IPS-18a (cell line): ENCODE results near the gene NOL4L.

Experiments used
- H3K27ac ChIP-seq: one replicate; pipeline ENCODE4 v1.5.1; 2013; ENCODE audit warnings: low read length
- H3K27me3 ChIP-seq: one replicate; pipeline ENCODE4 v1.6.1; 2013; ENCODE audit warnings: mild to moderate bottlenecking, low read length; ENCODE audit not compliant: control insufficient read depth, insufficient read depth
- H3K36me3 ChIP-seq: one replicate; pipeline ENCODE4 v1.6.1; 2013; ENCODE audit warnings: low read depth, low read length; ENCODE audit not compliant: control insufficient read depth
- H3K4me1 ChIP-seq: one replicate; pipeline ENCODE4 v1.6.1; 2013; ENCODE audit warnings: low read depth, low read length; ENCODE audit not compliant: control insufficient read depth
- H3K4me3 ChIP-seq: one replicate; pipeline ENCODE4 v1.5.1; 2013; ENCODE audit warnings: low read length
- H3K9ac ChIP-seq: one replicate; pipeline ENCODE4 v1.6.1; 2013; ENCODE audit warnings: mild to moderate bottlenecking, low read length, moderate library complexity
- H3K9me3 ChIP-seq: one replicate; pipeline ENCODE4 v1.6.1; 2013; ENCODE audit warnings: low read depth, low read length; ENCODE audit not compliant: control insufficient read depth

The NOL4L gene

DNA sequence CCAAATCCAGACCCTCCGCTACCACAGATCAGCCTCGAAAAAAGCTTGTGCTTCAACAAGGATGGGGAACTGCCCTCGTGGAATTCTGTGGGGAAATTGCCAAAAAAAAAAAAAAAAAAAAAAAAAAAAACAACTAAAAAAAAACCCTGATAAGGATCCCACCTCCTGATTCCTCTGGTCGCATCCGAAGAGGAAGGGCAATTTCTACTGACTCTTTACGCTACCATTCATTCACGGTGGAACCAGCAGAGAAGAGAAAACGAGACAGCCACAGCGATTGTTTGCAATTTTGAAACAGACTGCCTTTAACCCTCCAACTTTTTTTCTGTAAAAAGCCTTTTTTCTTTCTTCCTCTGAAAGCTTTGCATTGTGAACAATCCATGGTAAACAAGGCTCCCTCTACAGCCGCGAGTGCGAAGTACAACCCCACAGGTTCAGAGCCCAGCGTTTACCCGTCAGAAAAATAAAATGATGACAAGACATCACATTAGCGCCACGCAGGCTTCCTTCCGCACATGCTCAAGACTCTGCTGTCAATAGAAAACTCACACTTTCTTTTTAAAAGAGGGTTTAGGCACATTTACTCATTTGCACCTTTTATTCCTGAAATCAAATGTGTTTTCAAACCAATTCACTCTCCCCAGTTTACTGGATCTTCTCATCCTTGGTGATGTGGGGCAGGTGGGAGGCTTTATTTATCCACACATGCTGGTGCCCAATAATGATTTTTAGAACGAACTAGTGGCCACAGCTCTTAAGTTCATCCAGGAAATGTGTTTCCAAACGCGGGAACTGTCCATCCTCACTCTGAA lies 100.0 kb downstream of the NOL4L start:
- H3K9ac ChIP-seq, result peak overlapping the region; percentile 94
- peak overlapping the region; percentile 79 for H3K4me3 ChIP-seq
- peaks cover 10% of the 10 kb centered on the region for H3K27me3 ChIP-seq
- H3K36me3 ChIP-seq, result no peaks in the 10 kb centered on the region
- peaks cover 13% of the 10 kb centered on the region for H3K4me1 ChIP-seq
- H3K27ac ChIP-seq, result peak overlapping the region; percentile 18
- H3K9me3 ChIP-seq, result no peaks in the 10 kb centered on the region

DNA sequence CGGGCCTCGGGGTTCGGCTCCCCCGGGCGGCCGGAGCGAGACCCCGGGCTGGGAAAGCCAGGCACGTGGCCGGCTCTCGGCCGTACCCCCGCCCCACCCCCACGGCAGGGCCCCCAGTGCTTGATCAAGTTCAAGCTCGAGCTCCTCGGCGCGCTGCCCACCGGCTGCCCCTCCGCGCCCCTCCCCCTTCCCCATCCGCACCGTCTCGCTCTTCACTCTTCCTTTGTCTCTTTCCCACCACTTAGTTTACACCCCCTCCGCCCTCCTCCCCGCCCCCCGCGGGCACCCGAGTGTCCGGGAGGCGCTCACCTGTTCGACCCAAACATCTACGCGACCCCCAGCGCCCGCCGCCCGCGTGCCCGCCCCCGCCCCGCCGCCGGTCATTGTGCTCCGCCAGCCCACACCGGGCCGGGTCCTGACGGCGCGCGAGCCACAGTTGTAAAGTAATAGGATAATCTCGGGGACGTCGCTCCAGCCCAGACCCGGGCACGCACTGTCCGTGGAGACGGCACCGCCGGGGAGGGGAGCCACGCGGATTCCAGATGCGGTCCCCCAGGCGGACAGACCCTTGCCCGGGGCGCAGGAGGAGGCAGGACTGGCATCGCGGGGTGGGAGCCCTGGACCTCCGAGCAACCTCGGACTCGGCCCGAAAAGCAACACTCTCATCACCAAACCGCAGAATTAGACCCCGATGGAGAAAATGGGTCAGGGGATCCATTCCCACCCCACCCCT lies 100.7 kb downstream of the NOL4L start:
- H3K4me1 ChIP-seq, result peaks cover 18% of the 10 kb centered on the region
- peaks cover 10% of the 10 kb centered on the region for H3K27me3 ChIP-seq
- no peaks in the 10 kb centered on the region for H3K9me3 ChIP-seq
- H3K9ac ChIP-seq, result peak overlapping the region; percentile 94
- H3K27ac ChIP-seq, result peak overlapping the region; percentile 77
- peak overlapping the region; percentile 79 for H3K4me3 ChIP-seq
- H3K36me3 ChIP-seq, result no peaks in the 10 kb centered on the region

DNA sequence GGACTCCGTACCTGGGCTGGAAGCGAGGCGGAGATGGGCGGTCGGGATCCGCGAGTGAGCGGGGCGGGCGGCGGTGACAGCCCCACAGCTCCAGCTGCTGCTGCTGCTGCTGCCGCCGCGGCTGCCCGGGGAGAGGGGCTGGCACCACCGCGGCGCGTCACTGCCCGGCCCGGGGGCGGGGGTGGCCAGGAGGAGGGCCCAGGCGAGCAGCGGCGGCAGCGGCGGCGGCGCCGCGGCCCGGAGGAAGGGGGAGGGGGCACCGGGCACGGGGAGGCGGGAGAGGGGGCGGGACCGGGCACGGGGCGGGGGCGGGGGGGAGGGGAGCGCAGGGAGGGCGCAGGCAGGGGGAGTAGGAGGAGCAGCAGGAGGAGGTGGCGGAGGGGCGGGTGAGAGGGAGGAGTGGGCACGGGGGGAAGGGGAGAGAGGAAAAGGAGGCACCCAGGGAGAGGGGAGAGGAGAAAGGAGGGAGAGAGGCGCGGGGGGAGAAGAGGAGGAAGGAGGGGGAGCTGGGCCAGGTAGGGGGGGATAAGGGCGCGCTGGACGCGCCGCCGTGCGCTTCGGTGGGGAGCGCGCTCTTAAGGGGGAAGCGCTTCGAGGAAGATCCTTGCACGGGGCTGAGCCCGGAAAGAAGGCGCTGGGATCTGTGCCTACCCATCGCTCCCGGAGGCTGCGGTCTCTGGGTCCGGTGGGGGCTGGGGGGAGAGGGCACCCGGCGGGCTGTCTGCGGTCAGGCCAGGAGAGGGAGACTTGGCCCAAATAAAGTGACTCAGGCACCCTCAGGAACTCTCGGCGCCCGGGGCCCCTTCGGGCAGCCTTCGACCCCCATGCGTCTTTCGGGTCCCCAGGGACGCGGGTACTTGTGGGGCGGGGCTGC lies 101.5 kb downstream of the NOL4L start:
- H3K9ac ChIP-seq, result peak overlapping the region; percentile 94
- peak overlapping the region; percentile 79 for H3K4me3 ChIP-seq
- H3K4me1 ChIP-seq, result peaks cover 18% of the 10 kb centered on the region
- H3K9me3 ChIP-seq, result no peaks in the 10 kb centered on the region
- H3K36me3 ChIP-seq, result no peaks in the 10 kb centered on the region
- H3K27ac ChIP-seq, result peak overlapping the region; percentile 77
- peaks cover 10% of the 10 kb centered on the region for H3K27me3 ChIP-seq

DNA sequence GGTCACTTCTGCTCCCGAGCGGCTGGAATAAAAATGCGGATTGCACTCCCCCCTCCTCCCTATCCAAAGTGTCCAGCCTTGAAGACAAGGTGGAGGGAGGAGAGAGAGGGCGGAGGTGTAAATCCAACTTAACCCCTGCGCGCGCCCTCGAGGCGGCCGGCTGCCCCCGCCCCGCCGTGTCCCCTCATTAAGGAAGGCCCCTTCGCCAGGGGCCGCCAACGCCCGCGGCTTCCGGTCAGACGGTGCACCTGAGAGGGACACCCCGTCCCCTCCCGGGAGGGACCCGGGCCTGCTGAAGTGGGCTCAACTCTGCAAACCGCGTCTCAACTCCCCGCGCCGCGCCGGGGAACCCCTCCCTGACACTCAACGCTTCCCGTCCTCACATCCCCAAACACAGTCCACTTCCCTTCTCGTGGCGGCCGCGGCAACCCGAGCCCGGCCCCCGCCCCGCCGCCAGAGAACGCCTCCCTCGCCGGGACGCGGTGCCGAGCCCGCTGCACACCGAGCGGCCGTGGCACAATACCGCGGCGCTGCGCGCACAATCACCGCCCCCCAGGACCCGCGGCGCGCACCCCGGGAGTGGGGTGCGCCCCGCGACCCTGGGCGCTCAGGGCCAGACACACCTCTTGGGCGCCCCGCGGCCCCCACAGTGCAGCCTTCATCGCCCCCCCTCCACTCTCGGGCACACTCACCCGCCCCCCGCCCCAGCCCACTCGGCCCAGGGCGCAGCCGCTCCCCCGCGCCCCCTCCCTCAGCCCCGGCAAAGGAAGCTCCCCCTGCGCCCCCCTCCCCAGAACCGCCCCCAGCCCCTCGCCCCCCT lies 102.5 kb downstream of the NOL4L start:
- Histone ChIP-seq H3K4me3 (peak overlapping the region; percentile 72), H3K27me3 (peaks cover 10% of the 10 kb centered on the region), H3K9ac (peak overlapping the region; percentile 37), H3K9me3 (no peaks in the 10 kb centered on the region), H3K27ac (no peak overlapping the region), H3K36me3 (no peaks in the 10 kb centered on the region), H3K4me1 (peaks cover 18% of the 10 kb centered on the region)

DNA sequence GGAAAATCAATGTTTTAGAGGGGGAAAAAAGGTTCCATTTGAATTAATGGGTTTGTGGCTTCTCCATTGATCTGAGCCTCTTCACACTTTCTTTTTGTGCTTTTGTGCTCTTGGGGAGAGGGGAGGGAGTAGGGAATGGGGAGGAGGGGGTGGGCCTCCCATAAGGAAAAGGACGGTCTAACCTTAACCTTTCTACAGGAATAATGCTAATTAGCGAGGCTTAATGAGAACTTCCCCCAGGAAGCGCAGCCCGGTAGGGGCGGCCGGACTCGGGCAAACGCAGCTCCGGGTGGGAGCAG lies 103.0 kb downstream of the NOL4L start:
- H3K4me3 ChIP-seq, result peak overlapping the region; percentile 72
- H3K9ac ChIP-seq, result peak overlapping the region; percentile 37
- no peak overlapping the region for H3K27ac ChIP-seq
- no peaks in the 10 kb centered on the region for H3K9me3 ChIP-seq
- no peaks in the 10 kb centered on the region for H3K36me3 ChIP-seq
- H3K4me1 ChIP-seq, result peaks cover 18% of the 10 kb centered on the region
- peaks cover 10% of the 10 kb centered on the region for H3K27me3 ChIP-seq

DNA sequence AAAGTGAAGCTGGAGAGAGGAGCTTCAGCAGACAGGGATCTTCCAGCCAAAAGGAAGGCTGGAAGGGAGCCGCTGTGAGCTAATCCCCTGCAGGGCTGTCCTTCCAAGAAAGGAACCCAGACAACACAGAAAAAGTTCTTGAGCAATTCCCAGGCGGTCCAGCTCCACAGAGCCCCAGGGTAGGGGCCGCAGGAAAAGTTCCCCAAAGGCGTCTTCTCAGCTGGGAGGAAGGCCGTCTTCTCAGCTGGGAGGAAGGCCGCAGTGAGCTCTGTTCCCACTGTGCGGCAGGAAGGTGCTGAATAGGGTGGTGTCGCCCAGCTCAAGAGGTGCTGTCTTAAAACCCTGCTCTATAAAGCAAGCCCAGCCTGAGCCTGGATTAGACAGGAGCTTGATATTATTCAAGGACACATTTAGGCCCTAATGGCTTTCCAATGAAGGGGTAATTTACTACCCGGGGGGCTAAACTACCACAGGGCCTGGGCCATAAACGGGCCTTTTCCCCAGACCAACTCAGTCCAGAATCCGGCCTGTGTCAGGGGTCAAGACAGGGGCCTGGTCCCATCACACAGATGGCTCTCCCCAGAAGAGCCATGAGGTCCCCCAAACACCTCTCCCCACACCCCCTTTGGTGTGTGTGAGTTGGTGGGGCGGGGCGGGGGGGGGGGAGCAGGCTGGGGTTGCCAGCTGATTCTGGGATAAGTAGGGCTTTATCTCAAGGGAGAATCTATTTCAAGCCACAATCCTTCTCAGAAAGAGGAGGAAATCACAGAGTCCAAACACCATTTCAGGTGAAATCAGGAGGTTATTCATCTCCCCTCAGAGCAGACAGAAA lies 103.6 kb downstream of the NOL4L start:
- Histone ChIP-seq H3K36me3 (no peaks in the 10 kb centered on the region), H3K9me3 (no peaks in the 10 kb centered on the region), H3K9ac (no peak overlapping the region), H3K27me3 (peaks cover 10% of the 10 kb centered on the region), H3K4me3 (peak overlapping the region; percentile 72), H3K27ac (no peak overlapping the region), H3K4me1 (peaks cover 18% of the 10 kb centered on the region)

DNA sequence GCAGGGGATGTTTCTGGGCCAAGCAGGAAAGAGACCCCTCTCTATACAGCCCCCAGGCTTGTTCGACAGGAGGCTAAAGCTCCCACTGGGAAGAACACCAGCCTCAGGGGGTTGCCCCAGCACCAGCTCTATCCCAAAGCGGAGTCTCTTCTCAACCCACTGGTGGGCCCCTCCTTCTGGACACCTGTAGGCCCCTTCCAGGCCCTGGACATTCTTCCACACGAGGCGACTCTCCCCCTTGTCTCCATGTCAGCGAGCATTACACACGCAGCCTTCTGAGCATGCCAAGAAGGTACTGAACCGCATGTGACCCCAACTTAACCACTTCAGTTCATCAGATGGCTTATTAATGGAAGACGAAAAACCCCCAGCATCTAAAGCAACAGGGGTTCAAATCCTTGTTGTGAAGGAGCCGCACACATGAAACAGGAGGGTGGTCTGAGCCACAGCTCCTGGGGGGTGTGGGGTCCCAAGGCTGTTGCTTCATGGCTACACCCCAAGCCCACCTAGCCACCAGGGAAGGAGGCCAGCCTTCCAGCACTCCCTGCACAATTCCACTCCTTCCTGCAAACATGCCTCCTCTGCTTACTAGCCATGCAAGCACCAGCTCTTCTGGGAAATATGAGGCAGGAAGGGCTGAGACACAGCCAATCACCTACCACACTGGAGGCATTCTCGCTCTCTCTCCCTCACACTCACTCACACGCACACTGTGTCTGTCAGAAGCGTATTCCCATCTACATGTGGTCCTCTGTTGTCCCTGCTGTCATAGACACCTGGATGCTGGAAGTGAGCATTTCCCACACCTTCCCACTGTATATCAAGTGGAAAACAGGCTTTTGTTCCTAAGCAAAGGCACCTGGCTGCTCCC lies 104.5 kb downstream of the NOL4L start:
- Histone ChIP-seq H3K9ac (no peak overlapping the region), H3K36me3 (no peaks in the 10 kb centered on the region), H3K4me3 (peak overlapping the region; percentile 72), H3K27me3 (peaks cover 3% of the 10 kb centered on the region), H3K9me3 (no peaks in the 10 kb centered on the region), H3K27ac (no peak overlapping the region), H3K4me1 (peaks cover 27% of the 10 kb centered on the region)

DNA sequence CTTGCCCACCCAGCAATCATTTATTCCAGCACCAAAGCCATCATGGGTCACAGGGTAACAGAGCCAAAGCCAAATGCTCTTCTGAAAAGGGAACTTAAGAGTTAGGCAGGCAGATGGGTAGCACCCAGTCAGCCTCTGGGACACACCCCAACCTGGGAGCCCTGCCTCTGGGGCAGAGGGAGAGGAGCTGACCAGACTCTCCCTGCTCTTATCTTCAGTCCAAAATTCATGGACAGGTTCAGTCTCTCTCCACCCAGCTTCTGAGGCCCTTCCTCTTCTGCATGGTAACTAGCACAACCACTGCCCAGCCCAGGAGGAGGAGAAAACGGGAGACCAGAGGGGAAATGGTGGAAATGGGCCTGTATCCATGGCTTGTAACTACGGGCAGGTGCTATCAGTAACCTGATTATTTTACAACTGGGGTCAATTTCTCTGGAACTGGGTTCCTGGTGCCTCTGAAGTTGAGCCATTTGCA lies 105.4 kb downstream of the NOL4L start:
- no peak overlapping the region for H3K4me3 ChIP-seq
- H3K9ac ChIP-seq, result no peak overlapping the region
- peaks cover 29% of the 10 kb centered on the region for H3K4me1 ChIP-seq
- H3K27ac ChIP-seq, result no peak overlapping the region
- H3K27me3 ChIP-seq, result no peaks in the 10 kb centered on the region
- H3K36me3 ChIP-seq, result no peaks in the 10 kb centered on the region
- H3K9me3 ChIP-seq, result no peaks in the 10 kb centered on the region

DNA sequence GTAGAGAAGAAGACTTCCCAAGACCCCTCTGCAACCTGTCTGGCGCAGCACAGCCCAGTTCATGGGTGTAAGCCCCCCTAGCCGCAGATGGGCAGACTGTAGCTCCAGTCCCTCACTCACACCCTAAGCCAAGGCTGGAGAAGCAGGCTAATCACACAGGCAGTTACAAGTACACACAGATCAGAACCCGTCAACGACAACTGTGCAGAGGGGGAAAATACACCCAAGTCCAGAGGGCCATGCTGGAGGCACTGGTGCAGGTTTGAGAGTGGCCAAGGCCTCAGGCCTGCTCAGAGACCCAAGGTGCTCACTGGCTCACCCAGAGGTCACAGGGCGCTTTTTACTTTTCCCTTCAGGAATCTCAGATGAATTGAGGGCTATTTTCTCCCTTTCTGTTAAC lies 106.1 kb downstream of the NOL4L start:
- Histone ChIP-seq H3K9ac (no peak overlapping the region), H3K27ac (no peak overlapping the region), H3K4me3 (no peak overlapping the region), H3K9me3 (no peaks in the 10 kb centered on the region), H3K4me1 (peaks cover 29% of the 10 kb centered on the region), H3K36me3 (no peaks in the 10 kb centered on the region), H3K27me3 (no peaks in the 10 kb centered on the region)
